ENCODE data around the gene SPDYE1.
"Not testable (repeated sequence)": the region's sequence is repeated elsewhere in the genome, so short reads cannot be mapped to it uniquely, and the experiment has no call there.

The SPDYE1 gene

GRCh38 chr7:43974725-43975482, 22.8 kb upstream of the SPDYE1 start:
- H3K27ac ChIP-seq (ENCODE audit: low read length); H3K27me3 ChIP-seq (ENCODE audit: low read depth, low read length); H3K36me3 ChIP-seq (ENCODE audit: control insufficient read depth in 1 of 2, insufficient read depth in 2 of 2, low read length in 2 of 2); H3K4me1 ChIP-seq (ENCODE audit: control insufficient read depth in 1 of 2, insufficient read depth in 2 of 2, low read length in 2 of 2); H3K9me3 ChIP-seq (ENCODE audit: control insufficient read depth in 1 of 2, low read length in 2 of 2); H3K4me3 ChIP-seq (ENCODE audit: low read depth in 1 of 2, low read length in 2 of 2): not testable (repeated sequence)

- H3K4me3 ChIP-seq (ENCODE audit: low read depth in 1 of 2, low read length in 2 of 2): no peak overlapping the region
- H3K27me3 ChIP-seq (ENCODE audit: low read depth, low read length): no peaks in the 10 kb centered on the region
- H3K4me1 ChIP-seq (ENCODE audit: control insufficient read depth in 1 of 2, insufficient read depth in 2 of 2, low read length in 2 of 2): no peaks in the 10 kb centered on the region
- H3K9me3 ChIP-seq (ENCODE audit: control insufficient read depth in 1 of 2, low read length in 2 of 2): no peaks in the 10 kb centered on the region
- H3K36me3 ChIP-seq (ENCODE audit: control insufficient read depth in 1 of 2, insufficient read depth in 2 of 2, low read length in 2 of 2): no peaks in the 10 kb centered on the region
- no peak overlapping the region for H3K27ac ChIP-seq (ENCODE audit: low read length)
These were observed 20.2 kb upstream of the SPDYE1 start for GRCh38 chr7:43977525-43977924.

GRCh38 chr7:43978102-43978501, 19.6 kb upstream of the SPDYE1 start:
- H3K36me3 ChIP-seq (ENCODE audit: control insufficient read depth in 1 of 2, insufficient read depth in 2 of 2, low read length in 2 of 2); H3K9me3 ChIP-seq (ENCODE audit: control insufficient read depth in 1 of 2, low read length in 2 of 2); H3K4me1 ChIP-seq (ENCODE audit: control insufficient read depth in 1 of 2, insufficient read depth in 2 of 2, low read length in 2 of 2); H3K27ac ChIP-seq (ENCODE audit: low read length); H3K4me3 ChIP-seq (ENCODE audit: low read depth in 1 of 2, low read length in 2 of 2); H3K27me3 ChIP-seq (ENCODE audit: low read depth, low read length): not testable (repeated sequence)

GRCh38 chr7:43982848-43983247, 14.8 kb upstream of the SPDYE1 start:
- H3K27ac ChIP-seq (ENCODE audit: low read length); H3K4me1 ChIP-seq (ENCODE audit: control insufficient read depth in 1 of 2, insufficient read depth in 2 of 2, low read length in 2 of 2); H3K4me3 ChIP-seq (ENCODE audit: low read depth in 1 of 2, low read length in 2 of 2); H3K9me3 ChIP-seq (ENCODE audit: control insufficient read depth in 1 of 2, low read length in 2 of 2); H3K27me3 ChIP-seq (ENCODE audit: low read depth, low read length); H3K36me3 ChIP-seq (ENCODE audit: control insufficient read depth in 1 of 2, insufficient read depth in 2 of 2, low read length in 2 of 2): not testable (repeated sequence)

- H3K27me3 ChIP-seq (ENCODE audit: low read depth, low read length); H3K27ac ChIP-seq (ENCODE audit: low read length); H3K36me3 ChIP-seq (ENCODE audit: control insufficient read depth in 1 of 2, insufficient read depth in 2 of 2, low read length in 2 of 2); H3K4me3 ChIP-seq (ENCODE audit: low read depth in 1 of 2, low read length in 2 of 2); H3K4me1 ChIP-seq (ENCODE audit: control insufficient read depth in 1 of 2, insufficient read depth in 2 of 2, low read length in 2 of 2); H3K9me3 ChIP-seq (ENCODE audit: control insufficient read depth in 1 of 2, low read length in 2 of 2): not testable (repeated sequence)
These were observed 14.0 kb upstream of the SPDYE1 start for GRCh38 chr7:43983736-43984135.

GRCh38 chr7:43985904-43986864, 11.5 kb upstream of the SPDYE1 start:
- not testable (repeated sequence) for H3K9me3 ChIP-seq (ENCODE audit: control insufficient read depth in 1 of 2, low read length in 2 of 2); H3K27ac ChIP-seq (ENCODE audit: low read length); H3K4me1 ChIP-seq (ENCODE audit: control insufficient read depth in 1 of 2, insufficient read depth in 2 of 2, low read length in 2 of 2); H3K4me3 ChIP-seq (ENCODE audit: low read depth in 1 of 2, low read length in 2 of 2); H3K27me3 ChIP-seq (ENCODE audit: low read depth, low read length); H3K36me3 ChIP-seq (ENCODE audit: control insufficient read depth in 1 of 2, insufficient read depth in 2 of 2, low read length in 2 of 2)

- H3K9me3 ChIP-seq (ENCODE audit: control insufficient read depth in 1 of 2, low read length in 2 of 2); H3K36me3 ChIP-seq (ENCODE audit: control insufficient read depth in 1 of 2, insufficient read depth in 2 of 2, low read length in 2 of 2); H3K4me3 ChIP-seq (ENCODE audit: low read depth in 1 of 2, low read length in 2 of 2); H3K4me1 ChIP-seq (ENCODE audit: control insufficient read depth in 1 of 2, insufficient read depth in 2 of 2, low read length in 2 of 2); H3K27ac ChIP-seq (ENCODE audit: low read length); H3K27me3 ChIP-seq (ENCODE audit: low read depth, low read length): not testable (repeated sequence)
These were observed 10.2 kb upstream of the SPDYE1 start for GRCh38 chr7:43987476-43987875.

GRCh38 chr7:43990011-43990585, 7.6 kb upstream of the SPDYE1 start:
- H3K9me3 ChIP-seq (ENCODE audit: control insufficient read depth in 1 of 2, low read length in 2 of 2); H3K36me3 ChIP-seq (ENCODE audit: control insufficient read depth in 1 of 2, insufficient read depth in 2 of 2, low read length in 2 of 2); H3K27ac ChIP-seq (ENCODE audit: low read length); H3K4me3 ChIP-seq (ENCODE audit: low read depth in 1 of 2, low read length in 2 of 2); H3K27me3 ChIP-seq (ENCODE audit: low read depth, low read length); H3K4me1 ChIP-seq (ENCODE audit: control insufficient read depth in 1 of 2, insufficient read depth in 2 of 2, low read length in 2 of 2): not testable (repeated sequence)

- H3K9me3 ChIP-seq (ENCODE audit: control insufficient read depth in 1 of 2, low read length in 2 of 2); H3K27me3 ChIP-seq (ENCODE audit: low read depth, low read length); H3K4me1 ChIP-seq (ENCODE audit: control insufficient read depth in 1 of 2, insufficient read depth in 2 of 2, low read length in 2 of 2); H3K27ac ChIP-seq (ENCODE audit: low read length); H3K36me3 ChIP-seq (ENCODE audit: control insufficient read depth in 1 of 2, insufficient read depth in 2 of 2, low read length in 2 of 2); H3K4me3 ChIP-seq (ENCODE audit: low read depth in 1 of 2, low read length in 2 of 2): not testable (repeated sequence)
These were observed 6.9 kb upstream of the SPDYE1 start for GRCh38 chr7:43990829-43991228.

GRCh38 chr7:43992896-43993295, 4.8 kb upstream of the SPDYE1 start:
- not testable (repeated sequence) for H3K27ac ChIP-seq (ENCODE audit: low read length); H3K4me1 ChIP-seq (ENCODE audit: control insufficient read depth in 1 of 2, insufficient read depth in 2 of 2, low read length in 2 of 2); H3K4me3 ChIP-seq (ENCODE audit: low read depth in 1 of 2, low read length in 2 of 2); H3K9me3 ChIP-seq (ENCODE audit: control insufficient read depth in 1 of 2, low read length in 2 of 2); H3K27me3 ChIP-seq (ENCODE audit: low read depth, low read length); H3K36me3 ChIP-seq (ENCODE audit: control insufficient read depth in 1 of 2, insufficient read depth in 2 of 2, low read length in 2 of 2)

GRCh38 chr7:43994681-43995080, 3.0 kb upstream of the SPDYE1 start:
- H3K27me3 ChIP-seq (ENCODE audit: low read depth, low read length); H3K9me3 ChIP-seq (ENCODE audit: control insufficient read depth in 1 of 2, low read length in 2 of 2); H3K4me1 ChIP-seq (ENCODE audit: control insufficient read depth in 1 of 2, insufficient read depth in 2 of 2, low read length in 2 of 2); H3K27ac ChIP-seq (ENCODE audit: low read length); H3K4me3 ChIP-seq (ENCODE audit: low read depth in 1 of 2, low read length in 2 of 2); H3K36me3 ChIP-seq (ENCODE audit: control insufficient read depth in 1 of 2, insufficient read depth in 2 of 2, low read length in 2 of 2): not testable (repeated sequence)
